GM21825 (cell line): ENCODE measurements around the gene CIAO2A.
"Not testable (repeated sequence)": the region's sequence is repeated elsewhere in the genome, so short reads cannot be mapped to it uniquely, and the experiment has no call there.

Source experiments
- ATAC-seq: cut with Tn5 transposase; IDR thresholded peaks from one replicate; pipeline ENCODE4 v1.9.1; 2021; ENCODE audit warnings: mild to moderate bottlenecking, moderate library complexity; ENCODE audit not compliant: unreplicated experiment

Gene CIAO2A

GRCh38 chr15:64112073-64112772 lies 18.6 kb upstream of the CIAO2A start:
- ATAC-seq, result no peak

GRCh38 chr15:64111679-64112050 lies 18.0 kb upstream of the CIAO2A start:
- no peak for ATAC-seq

- ATAC-seq, result no peak
Observed at GRCh38 chr15:64110950-64111678, 17.5 kb upstream of the CIAO2A start.

GRCh38 chr15:64110108-64110701 lies 16.6 kb upstream of the CIAO2A start:
- not testable (repeated sequence) for ATAC-seq

GRCh38 chr15:64107337-64107736 lies 13.7 kb upstream of the CIAO2A start:
- no peak for ATAC-seq

GRCh38 chr15:64105113-64105704 lies 11.6 kb upstream of the CIAO2A start:
- ATAC-seq, result no peak

GRCh38 chr15:64102497-64102896 lies 8.9 kb upstream of the CIAO2A start:
- ATAC-seq, result no peak

- no peak for ATAC-seq
Observed at GRCh38 chr15:64100958-64101357, 7.3 kb upstream of the CIAO2A start.

GRCh38 chr15:64099379-64099778 lies 5.7 kb upstream of the CIAO2A start:
- ATAC-seq, result no peak

- no peak for ATAC-seq
Observed at GRCh38 chr15:64096668-64097384, 3.2 kb upstream of the CIAO2A start.

- ATAC-seq, result peak; percentile 43
Observed at GRCh38 chr15:64095795-64096667, 2.4 kb upstream of the CIAO2A start, which contains the start of gene SNX1. TSS of gene SNX1 (plus strand) at chr15:64095982. CDS start at chr15:64096014, 32 bp downstream.

GRCh38 chr15:64095431-64095794 lies 1.8 kb upstream of the CIAO2A start:
- ATAC-seq, result no peak

- peak; percentile 19 for ATAC-seq
Observed at GRCh38 chr15:64092864-64093626, 593 bp downstream of the CIAO2A start.

- ATAC-seq, result no peak
Observed at GRCh38 chr15:64092075-64092820, 1.4 kb downstream of the CIAO2A start.

- no peak for ATAC-seq
Observed at GRCh38 chr15:64090527-64090926, 3.1 kb downstream of the CIAO2A start.

GRCh38 chr15:64089543-64090280 lies 3.9 kb downstream of the CIAO2A start:
- no peak for ATAC-seq

- ATAC-seq, result no peak
Observed at GRCh38 chr15:64082757-64083156, 10.9 kb downstream of the CIAO2A start.

- ATAC-seq, result not testable (repeated sequence)
Observed at GRCh38 chr15:64073496-64073895, 20.1 kb downstream of the CIAO2A start.
